Panc1 (cell line): ENCODE data around the gene SORBS1. TPM values are rescaled to one million over a fixed set of nuclear protein-coding genes. Genes with fewer than 3 reads are reported as not detected.

Experiments
- ATAC-seq: fragments of 200-7000 bp; cut with Tn5 transposase; 2 replicates; pipeline ENCODE4 v1.9.1; 2020; ENCODE audit warnings: mild to moderate bottlenecking, moderate library complexity
- BruUV-seq: library from RNA; stranded (reverse); fragments of 400-500 nt; replicated peaks from 2 replicates; lab custom pipeline; 2021; lab: Mats Ljungman, UMichigan
- CTCF ChIA-PET: fragments of 300-600 bp; sonication (Branson Sonifier 250); formaldehyde crosslinking; loops from one replicate; lab custom pipeline; 2022; ENCODE audit warnings: antibody characterized with exemption; lab: Charles Lee
- POLR2A ChIA-PET: fragments of 300-600 bp; sonication (Branson Sonifier 250); formaldehyde crosslinking; loops from one replicate; lab custom pipeline; 2022; ENCODE audit warnings: antibody characterized with exemption; lab: Charles Lee
- DNase-seq: peaks from one replicate; pipeline ENCODE4 v3.0.0-alpha.2; 2010; ENCODE audit warnings: low read depth, low spot score
- H3K27ac ChIP-seq: 2 replicates; pipeline ENCODE4 v1.5.1; 2011; ENCODE audit warnings: mild to moderate bottlenecking, low read length, inconsistent platforms
- H3K27me3 ChIP-seq: fragments of 200-500 bp; sonication (Bioruptor generic); 2 replicates; pipeline ENCODE4 v1.6.0; 2014; ENCODE audit warnings: low read length, inconsistent platforms; ENCODE audit not compliant: control insufficient read depth, insufficient read depth
- H3K36me3 ChIP-seq: fragments of 200-500 bp; sonication (Bioruptor generic); 2 replicates; pipeline ENCODE4 v1.5.1; 2014; ENCODE audit warnings: inconsistent platforms, mild to moderate bottlenecking, low read length, moderate library complexity; ENCODE audit not compliant: control insufficient read depth, insufficient read depth
- H3K4me1 ChIP-seq: 2 replicates; pipeline ENCODE4 v1.5.1; 2011; ENCODE audit warnings: inconsistent platforms, mild to moderate bottlenecking, low read length, moderate library complexity; ENCODE audit not compliant: control insufficient read depth, insufficient read depth
- H3K4me3 ChIP-seq, 2 experiments: 2 replicates each; pipeline ENCODE4 v1.5.1; 2011 to 2012; ENCODE audit warnings: low read depth in 2 of 2, low read length in 2 of 2, mild to moderate bottlenecking in 2 of 2, inconsistent platforms in 1 of 2, moderate library complexity in 1 of 2
- H3K9me3 ChIP-seq: fragments of 200-500 bp; sonication (Bioruptor generic); 2 replicates; pipeline ENCODE4 v1.5.1; 2014; ENCODE audit warnings: low read depth, mild to moderate bottlenecking, inconsistent platforms, low read length, moderate library complexity; ENCODE audit not compliant: control insufficient read depth, insufficient read depth
- CTCF ChIP-seq: fragments of 450-650 bp; IDR thresholded peaks from 2 replicates; pipeline ENCODE4 v1.5.1; 2017; ENCODE audit warnings: mild to moderate bottlenecking
- POLR2AphosphoS5 ChIP-seq: IDR thresholded peaks from 2 replicates; pipeline ENCODE4 v1.6.1; 2012; ENCODE audit warnings: mild to moderate bottlenecking, low read depth, low read length, moderate library complexity
- REST ChIP-seq, 2 experiments: IDR thresholded peaks; 2 replicates each; pipeline ENCODE4 v1.6.1; 2011 to 2012; ENCODE audit warnings: low read depth in 2 of 2, control low read depth in 1 of 2, low read length in 1 of 2, mild to moderate bottlenecking in 1 of 2, moderate library complexity in 1 of 2; ENCODE audit not compliant: insufficient read depth in 1 of 2
- SIN3A ChIP-seq: IDR thresholded peaks from 2 replicates; pipeline ENCODE4 v1.6.1; 2012; ENCODE audit warnings: low read depth, mild to moderate bottlenecking, low read length, moderate library complexity, borderline replicate concordance; ENCODE audit not compliant: insufficient read depth
- TCF7L2 ChIP-seq: IDR thresholded peaks from 2 replicates; pipeline ENCODE4 v1.6.1; 2011; ENCODE audit warnings: mild to moderate bottlenecking, low read depth, low read length, inconsistent platforms
- in situ Hi-C: cut with HindIII; loops from 2 replicates; pipeline ENCODE4 v1.10.0; 2016; ENCODE audit warnings: low sequenced_read_pairs, low pct_unique_long_range_greater_than_20kb
- intact Hi-C: fragments of 100-400 bp; cut with micrococcal nuclease; formaldehyde crosslinking; loops from one replicate; pipeline ENCODE4 v1.10.0; 2022; ENCODE audit not compliant: unreplicated experiment
- total RNA-seq: library from RNA; stranded (reverse); gene quantifications from one replicate; pipeline ENCODE4 v1.2.1, GENCODE V29; 2021; ENCODE audit not compliant: unreplicated experiment

The SORBS1 gene
- total RNA-seq, 1 experiment from 2014 or later, result 29.4 TPM

- no peak for DNase-seq
- peaks cover 5% of the 10 kb centered on the region; the same call in 1 of the 2 replicates for H3K4me1 ChIP-seq
- H3K36me3 ChIP-seq, result no peaks in the 10 kb centered on the region
- no peak overlapping the region for H3K27ac ChIP-seq
- in situ Hi-C loops, result no loop called here
- intact Hi-C loops, result no loop called here
- TF ChIP-seq POLR2AphosphoS5 (no peak), SIN3A (no peak), TCF7L2 (no peak), CTCF (no peak), REST (IDR thresholded peaks at IDR 0.05; ENCODE audit: insufficient read depth in 1 of 2, low read depth in 2 of 2, low read length in 1 of 2) (no peak)
- no peak overlapping the region for H3K4me3 ChIP-seq
- no peaks in the 10 kb centered on the region for H3K27me3 ChIP-seq
- H3K9me3 ChIP-seq, result no peaks in the 10 kb centered on the region
- ChIA-PET POLR2A (no interaction called here), CTCF (no interaction called here)
- no TSS peak for BruUV-seq
- ATAC-seq, result no peak
These were observed 132.5 kb downstream of the SORBS1 start for GRCh38 chr10:95428701-95429100.

GRCh38 chr10:95426482-95426881 is 134.7 kb downstream of the SORBS1 start:
- BruUV-seq, result no TSS peak
- Histone ChIP-seq H3K27me3 (no peaks in the 10 kb centered on the region), H3K4me1 (peaks cover 5% of the 10 kb centered on the region; the same call in 1 of the 2 replicates), H3K27ac (no peak overlapping the region), H3K4me3 (no peak overlapping the region), H3K9me3 (no peaks in the 10 kb centered on the region), H3K36me3 (no peaks in the 10 kb centered on the region)
- ChIA-PET CTCF (no interaction called here), POLR2A (no interaction called here)
- ATAC-seq (no peak), DNase-seq (no peak)
- in situ Hi-C loops, result no loop called here
- TF ChIP-seq SIN3A (no peak), REST (IDR thresholded peaks at IDR 0.05; ENCODE audit: insufficient read depth in 1 of 2, low read depth in 2 of 2, low read length in 1 of 2) (no peak), TCF7L2 (no peak), POLR2AphosphoS5 (no peak), CTCF (no peak)
- intact Hi-C loops, result no loop called here
